Measurements from ENCODE around the gene HIVEP3.

Gene HIVEP3

GRCh38 chr1:41823471-41823870 is 95.3 kb downstream of the HIVEP3 start:
- no peak for DNase-seq (ENCODE audit: low read depth)
- no peak for TF ChIP-seq CTCF (IDR thresholded peaks at IDR 0.05; ENCODE audit: low read depth, low read length, missing control alignments)
- H3K4me3 ChIP-seq (ENCODE audit: low read depth, low read length), result no peak overlapping the region

- no peak overlapping the region for H3K4me3 ChIP-seq (ENCODE audit: low read depth, low read length)
- no peak for TF ChIP-seq CTCF (IDR thresholded peaks at IDR 0.05; ENCODE audit: low read depth, low read length, missing control alignments)
- DNase-seq (ENCODE audit: low read depth), result no peak
Measured at GRCh38 chr1:41822866-41823265, 95.9 kb downstream of the HIVEP3 start.

- TF ChIP-seq CTCF (IDR thresholded peaks at IDR 0.05; ENCODE audit: low read depth, low read length, missing control alignments), result no peak
- no peak overlapping the region for H3K4me3 ChIP-seq (ENCODE audit: low read depth, low read length)
- DNase-seq (ENCODE audit: low read depth), result no peak
Measured at GRCh38 chr1:41819843-41820242, 98.9 kb downstream of the HIVEP3 start.

DNA sequence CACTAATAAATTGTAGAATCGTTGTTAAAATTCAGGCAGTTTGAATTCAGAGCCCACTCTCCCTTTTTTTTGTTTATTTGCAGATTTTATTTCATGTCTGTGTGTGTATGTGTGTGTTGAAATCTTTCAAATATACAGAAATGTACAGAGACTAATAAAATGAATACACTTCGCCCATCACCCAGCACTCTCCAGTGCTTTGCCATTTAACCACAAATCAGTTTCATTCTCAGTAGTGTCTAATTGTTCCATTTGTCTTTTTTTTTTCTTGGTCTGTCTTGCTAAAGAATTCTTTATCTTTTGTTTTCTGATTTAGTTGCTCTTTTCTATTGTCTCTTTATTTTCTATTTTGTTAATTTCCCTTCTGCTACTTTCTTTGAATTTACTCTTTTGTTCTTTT is 99.7 kb downstream of the HIVEP3 start:
- TF ChIP-seq CTCF (IDR thresholded peaks at IDR 0.05; ENCODE audit: low read depth, low read length, missing control alignments), result no peak

DNA sequence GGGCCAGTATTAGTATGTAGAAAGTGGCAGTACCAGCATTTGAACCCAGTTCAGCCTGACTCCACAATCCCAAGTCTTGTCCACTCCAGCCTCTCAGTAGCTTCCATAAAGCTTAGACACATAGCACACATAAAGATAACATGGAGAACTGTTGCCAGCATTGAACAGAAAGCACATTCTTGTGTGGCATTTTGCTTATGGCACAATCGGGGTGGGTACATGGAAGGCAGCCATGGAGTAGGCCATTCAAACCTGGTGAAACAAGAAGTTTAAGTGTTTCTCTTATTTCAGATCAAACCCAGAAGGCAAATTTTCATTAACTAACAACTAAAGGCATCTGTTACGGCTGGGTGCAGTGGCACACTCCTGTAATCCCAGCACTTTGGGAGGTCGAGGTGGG is 102.7 kb downstream of the HIVEP3 start:
- H3K4me3 ChIP-seq (ENCODE audit: low read depth, low read length), result no peak overlapping the region
- DNase-seq (ENCODE audit: low read depth), result no peak
- no peak for TF ChIP-seq CTCF (IDR thresholded peaks at IDR 0.05; ENCODE audit: low read depth, low read length, missing control alignments)

More for the DNA sequence above, 99.7 kb downstream of the HIVEP3 start:
- no peak overlapping the region for H3K4me3 ChIP-seq (ENCODE audit: low read depth, low read length)
- DNase-seq (ENCODE audit: low read depth), result no peak

- no peak for TF ChIP-seq CTCF (IDR thresholded peaks at IDR 0.05; ENCODE audit: low read depth, low read length, missing control alignments)
- no peak for DNase-seq (ENCODE audit: low read depth)
- no peak overlapping the region for H3K4me3 ChIP-seq (ENCODE audit: low read depth, low read length)
Measured at GRCh38 chr1:41813755-41814745, 104.7 kb downstream of the HIVEP3 start.

All from GM12864 (cell line).